Esophagus muscularis mucosa (tissue), 4 donors: Measurements from ENCODE around the gene MAML3. TPM values are rescaled to one million over a fixed set of nuclear protein-coding genes. Genes with fewer than 3 reads are reported as not detected.
A peak's percentile ranks its signal among the peaks of the same experiment; 100 is the strongest.

Experiments
- DNase-seq: peaks from one replicate; pipeline ENCODE4 v3.0.0-alpha.2; 2017; ENCODE audit errors: extremely low spot score
- H3K27ac ChIP-seq, 4 donors: fragments of 200-600 bp; sonication (generic); replicated peaks in 1 of 4; 1 replicate in 3 of 4; 2 replicates in 1 of 4; pipeline ENCODE4 v1.5.1; 2016 to 2019; ENCODE audit warnings: mild to moderate bottlenecking in 1 of 4
- H3K27me3 ChIP-seq, 4 donors: fragments of 200-600 bp; sonication (generic); one replicate each; pipeline versions ENCODE4 v1.5.1 to v1.6.0; 2016 to 2019
- H3K36me3 ChIP-seq, 4 donors: fragments of 200-600 bp; sonication (generic); one replicate each; pipeline ENCODE4 v1.5.1; 2016 to 2019
- H3K4me1 ChIP-seq, 4 donors: fragments of 200-600 bp; sonication (generic); one replicate each; pipeline ENCODE4 v1.5.1; 2016 to 2019
- H3K4me3 ChIP-seq, 4 donors: fragments of 200-600 bp; sonication (generic); 1 replicate in 2 of 4; 2 replicates in 2 of 4; pipeline ENCODE4 v1.5.1; 2016 to 2019; ENCODE audit warnings: mild to moderate bottlenecking in 4 of 4, moderate library complexity in 1 of 4
- H3K9me3 ChIP-seq, 4 donors: fragments of 200-600 bp; sonication (generic); 1 replicate in 3 of 4; 2 replicates in 1 of 4; pipeline ENCODE4 v1.5.1; 2016 to 2019
- EP300 ChIP-seq: sonication (generic); formaldehyde crosslinking; IDR thresholded peaks from one replicate; pipeline ENCODE4 v1.6.1; 2017; ENCODE audit warnings: antibody characterized with exemption
- POLR2A ChIP-seq: fragments of 450-650 bp; IDR thresholded peaks from one replicate; pipeline ENCODE4 v1.6.1; 2017; ENCODE audit warnings: antibody characterized with exemption, moderate library complexity, mild to moderate bottlenecking, low read depth
- POLR2AphosphoS5 ChIP-seq, 2 donors: sonication (generic); formaldehyde crosslinking; IDR thresholded peaks; one replicate each; pipeline ENCODE4 v1.6.1; 2017; ENCODE audit warnings: antibody characterized with exemption in 2 of 2
- WGBS: methylation state at CpG from one replicate; pipeline ENCODE4 v1.1.5; 2018; 5-methylcytosine and 5-hydroxymethylcytosine counted together
- intact Hi-C: fragments of 100-400 bp; cut with DNase I; formaldehyde crosslinking; loops from one replicate; pipeline ENCODE4 v1.15.1; 2023
- total RNA-seq, 4 donors: library from RNA; depleted of rRNA; stranded (reverse); fragments of >200 nt; gene quantifications; one replicate each; pipeline versions ENCODE4 v1.1.0 to v1.2.1, GENCODE V29; 2016
- TF ChIP-seq, protein P1 (sequence below), 3 experiments: fragments of 200-600 bp in 2 of 3; fragments of 450-650 bp in 1 of 3; sonication (generic) in 2 of 3; IDR thresholded peaks; one replicate each; pipeline ENCODE4 v1.5.1; 2017 to 2019; ENCODE audit warnings: antibody characterized with exemption in 3 of 3, mild to moderate bottlenecking in 2 of 3, moderate library complexity in 1 of 3

MAML3 gene
- total RNA-seq, 4 donors from 2014 or later, result 5.0 to 8.7 (median 7.1) TPM

DNA sequence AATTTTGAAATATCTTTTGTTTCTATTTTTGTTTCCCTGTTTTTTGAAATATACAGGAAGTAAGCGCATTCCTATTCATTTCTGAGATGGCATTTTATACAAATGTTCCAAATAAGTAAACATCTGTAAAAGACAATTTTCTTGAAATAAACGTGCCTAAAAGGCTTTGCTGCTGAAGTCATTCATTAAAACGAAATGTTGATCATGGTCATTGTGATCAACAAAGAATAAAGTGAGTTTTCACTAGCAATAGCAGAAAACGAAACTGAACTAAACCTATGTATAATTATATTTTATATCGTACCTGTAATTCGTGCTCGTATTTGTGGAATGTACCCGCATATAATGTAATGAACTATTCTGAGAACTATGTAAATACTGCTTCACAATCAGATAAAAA, 267.2 kb downstream of the MAML3 start:
- H3K9me3 ChIP-seq, result peaks cover 0 to 3% (median 0%) of the 10 kb centered on the region in 4 donors
- intact Hi-C loops, result loop anchor here (10.0 kb wide), 1 partner anchor 268 kb away; the partner anchor contains the start of gene MAML3
- no peak for TF ChIP-seq POLR2A
- TF ChIP-seq POLR2AphosphoS5 (IDR thresholded peaks at IDR 0.05), result no peak
- no peak for TF ChIP-seq EP300
- TF ChIP-seq, protein P1, sequence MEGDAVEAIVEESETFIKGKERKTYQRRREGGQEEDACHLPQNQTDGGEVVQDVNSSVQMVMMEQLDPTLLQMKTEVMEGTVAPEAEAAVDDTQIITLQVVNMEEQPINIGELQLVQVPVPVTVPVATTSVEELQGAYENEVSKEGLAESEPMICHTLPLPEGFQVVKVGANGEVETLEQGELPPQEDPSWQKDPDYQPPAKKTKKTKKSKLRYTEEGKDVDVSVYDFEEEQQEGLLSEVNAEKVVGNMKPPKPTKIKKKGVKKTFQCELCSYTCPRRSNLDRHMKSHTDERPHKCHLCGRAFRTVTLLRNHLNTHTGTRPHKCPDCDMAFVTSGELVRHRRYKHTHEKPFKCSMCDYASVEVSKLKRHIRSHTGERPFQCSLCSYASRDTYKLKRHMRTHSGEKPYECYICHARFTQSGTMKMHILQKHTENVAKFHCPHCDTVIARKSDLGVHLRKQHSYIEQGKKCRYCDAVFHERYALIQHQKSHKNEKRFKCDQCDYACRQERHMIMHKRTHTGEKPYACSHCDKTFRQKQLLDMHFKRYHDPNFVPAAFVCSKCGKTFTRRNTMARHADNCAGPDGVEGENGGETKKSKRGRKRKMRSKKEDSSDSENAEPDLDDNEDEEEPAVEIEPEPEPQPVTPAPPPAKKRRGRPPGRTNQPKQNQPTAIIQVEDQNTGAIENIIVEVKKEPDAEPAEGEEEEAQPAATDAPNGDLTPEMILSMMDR (IDR thresholded peaks at IDR 0.05), result no peak
- peak overlapping the region; percentile 64 to 68 (median 66) for H3K27ac ChIP-seq
- no peaks in the 10 kb centered on the region for H3K27me3 ChIP-seq
- peak overlapping the region; percentile 27 to 41 (median 40) for H3K4me3 ChIP-seq
- peaks cover 0 to 11% (median 3%) of the 10 kb centered on the region in 4 donors for H3K36me3 ChIP-seq
- H3K4me1 ChIP-seq, result peaks cover 4 to 35% (median 32%) of the 10 kb centered on the region in 4 donors
- DNase-seq, result no peak
- WGBS, result 48% methylated on average over 8 of the region's 8 CpGs

GRCh38 chr4:139884438-139884837, 269.5 kb downstream of the MAML3 start:
- peak; percentile 68 for DNase-seq
- Histone ChIP-seq H3K36me3 (peaks cover 0 to under 1% (median 0%) of the 10 kb centered on the region in 4 donors), H3K27me3 (no peaks in the 10 kb centered on the region), H3K9me3 (peaks cover 0 to 3% (median 0%) of the 10 kb centered on the region in 4 donors), H3K27ac (no peak overlapping the region), H3K4me3 (no peak overlapping the region), H3K4me1 (peaks cover 4 to 51% (median 38%) of the 10 kb centered on the region in 4 donors)
- intact Hi-C loops, result loop anchor here (10.0 kb wide), 1 partner anchor 270 kb away; the partner anchor contains the start of gene MAML3
- TF ChIP-seq, protein P1 (IDR thresholded peaks at IDR 0.05), result no peak
- TF ChIP-seq POLR2AphosphoS5 (IDR thresholded peaks at IDR 0.05), result no peak
- WGBS, result 89% methylated on average over 3 of the region's 3 CpGs

- no peak overlapping the region for H3K4me3 ChIP-seq
- no peaks in the 10 kb centered on the region for H3K36me3 ChIP-seq
- peaks cover 7 to 39% (median 24%) of the 10 kb centered on the region in 4 donors for H3K4me1 ChIP-seq
- intact Hi-C loops, result loop anchor here (10.0 kb wide), 1 partner anchor 274 kb away; the partner anchor contains the start of gene MAML3
- H3K27ac ChIP-seq, result no peak overlapping the region
- H3K9me3 ChIP-seq, result peaks cover 0 to 3% (median 0%) of the 10 kb centered on the region in 4 donors
- no peaks in the 10 kb centered on the region for H3K27me3 ChIP-seq
- whole genome bisulfite sequencing, result 63% methylated on average over 5 of the region's 5 CpGs
- TF ChIP-seq, protein P1 (IDR thresholded peaks at IDR 0.05), result no peak
- TF ChIP-seq EP300, result no peak
- TF ChIP-seq POLR2AphosphoS5 (IDR thresholded peaks at IDR 0.05), result no peak
- no peak for TF ChIP-seq POLR2A
- DNase-seq, result no peak
Observed at GRCh38 chr4:139880841-139881240, 273.1 kb downstream of the MAML3 start.

- H3K9me3 ChIP-seq, result peaks cover 0 to 2% (median 0%) of the 10 kb centered on the region in 4 donors
- DNase-seq, result no peak
- no peak overlapping the region for H3K27ac ChIP-seq
- TF ChIP-seq POLR2AphosphoS5 (IDR thresholded peaks at IDR 0.05), result no peak
- TF ChIP-seq, protein P1 (IDR thresholded peaks at IDR 0.05), result no peak
- no peak for TF ChIP-seq POLR2A
- peaks cover 7 to 31% (median 18%) of the 10 kb centered on the region in 4 donors for H3K4me1 ChIP-seq
- H3K36me3 ChIP-seq, result no peaks in the 10 kb centered on the region
- intact Hi-C loops, result no loop called here
- no peak overlapping the region for H3K4me3 ChIP-seq
- H3K27me3 ChIP-seq, result no peaks in the 10 kb centered on the region
- WGBS, result 96% methylated on average over 9 of the region's 9 CpGs
Observed at GRCh38 chr4:139878050-139878449, 275.9 kb downstream of the MAML3 start.
